ENCODE data around the gene GPR176.

Gene GPR176

DNA sequence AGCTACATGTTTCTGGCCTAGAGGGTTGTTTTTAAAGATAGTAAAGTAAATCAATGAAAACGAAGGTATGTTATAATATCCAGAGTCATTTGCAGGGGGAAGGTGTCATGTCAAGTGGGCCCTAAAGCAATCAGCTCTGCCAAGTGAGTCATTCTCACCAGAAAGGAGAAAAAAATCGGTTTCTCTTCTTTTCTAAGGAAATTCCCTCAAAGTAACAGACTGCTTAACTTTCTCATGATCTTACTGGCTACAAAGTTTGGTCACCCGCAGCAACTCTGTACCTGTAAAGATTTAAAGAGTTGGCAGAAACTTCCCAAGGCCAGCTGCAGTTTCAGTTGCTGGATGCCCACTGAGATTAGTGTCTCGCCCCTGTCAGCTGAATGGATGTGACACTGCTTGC, 132.0 kb downstream of the GPR176 start:
- Histone ChIP-seq H3K23ac (ENCODE audit: low read length in 2 of 2) (no peak overlapping the region), H2AFZ (ENCODE audit: low read depth, low read length) (no peak overlapping the region), H3K4me2 (ENCODE audit: low read length, poor library complexity, severe bottlenecking) (peak overlapping the region; percentile 14), H3K18ac (ENCODE audit: low read depth in 1 of 2, low read length in 2 of 2) (no peak overlapping the region), H2BK120ac (ENCODE audit: low read depth, low read length) (peak overlapping the region; percentile 27), H3K27ac (ENCODE audit: low read length, poor library complexity, severe bottlenecking) (peak overlapping the region; percentile 73), H2AK5ac (ENCODE audit: low read length, severe bottlenecking) (peak overlapping the region; percentile 44), H3K4ac (ENCODE audit: low read depth in 1 of 2, low read length in 2 of 2) (peak overlapping the region in 1 of 2 experiments; percentile 13), H2BK12ac (ENCODE audit: low read length in 2 of 2) (no peak overlapping the region), H3K9ac (ENCODE audit: low read length) (peak overlapping the region; percentile 20), H4K8ac (ENCODE audit: low read length) (peak overlapping the region; percentile 7), H3K4me3 (ENCODE audit: insufficient read depth in 1 of 2, low read depth in 1 of 2, low read length in 2 of 2) (no peak overlapping the region), H2BK15ac (ENCODE audit: low read depth, poor library complexity, severe bottlenecking) (no peak overlapping the region), H3K14ac (ENCODE audit: low read length in 2 of 2) (peak overlapping the region in 1 of 2 experiments; percentile 3), H3K4me1 (ENCODE audit: control insufficient read depth, insufficient read depth, low read depth, low read length) (peaks cover 11% of the 10 kb centered on the region), H3K79me1 (replicated peaks; ENCODE audit: low read length, poor library complexity, severe bottlenecking) (peaks cover 8% of the 10 kb centered on the region), H4K91ac (ENCODE audit: low read length) (no peak overlapping the region), H3K27me3 (ENCODE audit: control insufficient read depth in 1 of 2, insufficient read depth in 1 of 2, low read length in 2 of 2) (no peaks in the 10 kb centered on the region), H3K9me3 (ENCODE audit: control insufficient read depth, low read length) (no peaks in the 10 kb centered on the region), H2BK5ac (ENCODE audit: low read depth, low read length, poor library complexity, severe bottlenecking) (no peak overlapping the region), H3K36me3 (ENCODE audit: control insufficient read depth in 1 of 2, insufficient read depth in 2 of 2, low read depth in 1 of 2, low read length in 2 of 2) (no peaks in the 10 kb centered on the region)
- WGBS: 61% methylated on average over 4 of the region's 4 CpGs
- DNase-seq: peak; percentile 74

DNA sequence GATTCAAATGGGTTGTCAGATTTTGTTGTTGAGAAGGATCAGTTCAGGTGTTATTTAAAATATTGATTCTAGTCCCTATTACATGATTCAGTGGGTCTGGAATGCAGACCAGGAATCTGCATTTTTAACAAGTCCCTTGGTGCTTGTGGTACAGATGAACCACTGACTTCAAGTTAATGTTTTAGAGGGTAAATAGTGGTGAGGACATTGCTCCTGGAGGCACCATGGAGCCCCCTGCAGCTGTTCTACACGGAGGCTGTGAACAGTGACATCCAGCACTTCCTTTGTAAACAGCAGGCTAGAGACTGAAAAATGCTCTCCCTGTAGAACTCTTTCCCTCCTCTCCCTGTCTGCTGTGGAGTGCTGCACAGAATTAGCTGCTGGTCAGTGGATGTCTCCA, 132.6 kb downstream of the GPR176 start:
- H3K9me3 ChIP-seq (ENCODE audit: control insufficient read depth, low read length): no peaks in the 10 kb centered on the region
- H2AK5ac ChIP-seq (ENCODE audit: low read length, severe bottlenecking): no peak overlapping the region
- no peak overlapping the region for H3K18ac ChIP-seq (ENCODE audit: low read depth in 1 of 2, low read length in 2 of 2)
- 0% methylated on average over 1 of the region's 1 CpG for WGBS
- H3K14ac ChIP-seq (ENCODE audit: low read length in 2 of 2): no peak overlapping the region
- H3K4me2 ChIP-seq (ENCODE audit: low read length, poor library complexity, severe bottlenecking): peak overlapping the region; percentile 27
- H3K9ac ChIP-seq (ENCODE audit: low read length): peak overlapping the region; percentile 14
- H3K36me3 ChIP-seq (ENCODE audit: control insufficient read depth in 1 of 2, insufficient read depth in 2 of 2, low read depth in 1 of 2, low read length in 2 of 2): no peaks in the 10 kb centered on the region
- no peaks in the 10 kb centered on the region for H3K27me3 ChIP-seq (ENCODE audit: control insufficient read depth in 1 of 2, insufficient read depth in 1 of 2, low read length in 2 of 2)
- no peak overlapping the region for H2BK12ac ChIP-seq (ENCODE audit: low read length in 2 of 2)
- no peak overlapping the region for H3K4ac ChIP-seq (ENCODE audit: low read depth in 1 of 2, low read length in 2 of 2)
- H2BK5ac ChIP-seq (ENCODE audit: low read depth, low read length, poor library complexity, severe bottlenecking): no peak overlapping the region
- no peak overlapping the region for H4K91ac ChIP-seq (ENCODE audit: low read length)
- peaks cover 11% of the 10 kb centered on the region for H3K4me1 ChIP-seq (ENCODE audit: control insufficient read depth, insufficient read depth, low read depth, low read length)
- H3K4me3 ChIP-seq (ENCODE audit: insufficient read depth in 1 of 2, low read depth in 1 of 2, low read length in 2 of 2): no peak overlapping the region
- peak; percentile 37 for DNase-seq
- no peak overlapping the region for H2BK15ac ChIP-seq (ENCODE audit: low read depth, poor library complexity, severe bottlenecking)
- no peak overlapping the region for H2AFZ ChIP-seq (ENCODE audit: low read depth, low read length)
- peaks cover 8% of the 10 kb centered on the region for H3K79me1 ChIP-seq (replicated peaks; ENCODE audit: low read length, poor library complexity, severe bottlenecking)
- H2BK120ac ChIP-seq (ENCODE audit: low read depth, low read length): no peak overlapping the region
- H3K27ac ChIP-seq (ENCODE audit: low read length, poor library complexity, severe bottlenecking): peak overlapping the region; percentile 73
- H4K8ac ChIP-seq (ENCODE audit: low read length): no peak overlapping the region
- H3K23ac ChIP-seq (ENCODE audit: low read length in 2 of 2): no peak overlapping the region

DNA sequence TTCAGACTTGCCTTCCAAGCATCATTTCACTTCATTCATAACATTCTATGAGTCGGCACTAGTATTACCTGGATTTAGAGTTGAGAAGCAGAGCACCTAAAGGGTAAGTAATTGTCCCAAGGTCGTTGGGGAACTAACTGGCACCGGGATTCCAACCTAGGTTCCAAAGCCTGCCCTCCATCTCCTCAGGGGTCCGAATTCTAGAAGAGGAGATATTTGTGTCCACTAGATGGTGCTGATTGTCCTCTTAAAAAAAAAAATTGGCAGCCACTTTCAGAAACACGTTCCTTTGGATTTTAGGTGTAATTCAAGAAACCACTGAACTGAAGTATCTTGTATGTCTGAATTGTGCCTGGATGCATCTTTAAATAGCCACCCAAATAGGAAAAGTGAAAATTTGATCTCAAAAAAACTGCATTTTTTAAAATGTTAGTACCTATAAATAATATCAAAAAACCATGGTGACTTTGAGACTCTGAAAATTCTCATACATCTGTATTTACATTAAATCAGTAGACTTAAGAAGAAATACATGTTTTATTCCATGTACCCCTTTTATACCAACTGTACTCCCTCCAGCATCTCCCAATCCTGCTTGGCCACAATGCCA, 133.5 kb downstream of the GPR176 start:
- Histone ChIP-seq H3K27ac (ENCODE audit: low read length, poor library complexity, severe bottlenecking) (peak overlapping the region; percentile 9), H2BK12ac (ENCODE audit: low read length in 2 of 2) (no peak overlapping the region), H3K27me3 (ENCODE audit: control insufficient read depth in 1 of 2, insufficient read depth in 1 of 2, low read length in 2 of 2) (no peaks in the 10 kb centered on the region), H2BK15ac (ENCODE audit: low read depth, poor library complexity, severe bottlenecking) (no peak overlapping the region), H3K18ac (ENCODE audit: low read depth in 1 of 2, low read length in 2 of 2) (no peak overlapping the region), H4K8ac (ENCODE audit: low read length) (no peak overlapping the region), H2AFZ (ENCODE audit: low read depth, low read length) (no peak overlapping the region), H3K4me2 (ENCODE audit: low read length, poor library complexity, severe bottlenecking) (no peak overlapping the region), H3K9ac (ENCODE audit: low read length) (no peak overlapping the region), H2AK5ac (ENCODE audit: low read length, severe bottlenecking) (no peak overlapping the region), H3K79me1 (replicated peaks; ENCODE audit: low read length, poor library complexity, severe bottlenecking) (peaks cover 8% of the 10 kb centered on the region), H4K91ac (ENCODE audit: low read length) (no peak overlapping the region), H3K36me3 (ENCODE audit: control insufficient read depth in 1 of 2, insufficient read depth in 2 of 2, low read depth in 1 of 2, low read length in 2 of 2) (no peaks in the 10 kb centered on the region), H3K9me3 (ENCODE audit: control insufficient read depth, low read length) (no peaks in the 10 kb centered on the region), H3K23ac (ENCODE audit: low read length in 2 of 2) (no peak overlapping the region), H3K4me1 (ENCODE audit: control insufficient read depth, insufficient read depth, low read depth, low read length) (peaks cover 9% of the 10 kb centered on the region), H3K4ac (ENCODE audit: low read depth in 1 of 2, low read length in 2 of 2) (no peak overlapping the region), H3K4me3 (ENCODE audit: insufficient read depth in 1 of 2, low read depth in 1 of 2, low read length in 2 of 2) (no peak overlapping the region), H3K14ac (ENCODE audit: low read length in 2 of 2) (no peak overlapping the region), H2BK5ac (ENCODE audit: low read depth, low read length, poor library complexity, severe bottlenecking) (no peak overlapping the region), H2BK120ac (ENCODE audit: low read depth, low read length) (no peak overlapping the region)
- DNase-seq: peak; percentile 73
- WGBS: 7% methylated on average over 5 of the region's 5 CpGs

DNA sequence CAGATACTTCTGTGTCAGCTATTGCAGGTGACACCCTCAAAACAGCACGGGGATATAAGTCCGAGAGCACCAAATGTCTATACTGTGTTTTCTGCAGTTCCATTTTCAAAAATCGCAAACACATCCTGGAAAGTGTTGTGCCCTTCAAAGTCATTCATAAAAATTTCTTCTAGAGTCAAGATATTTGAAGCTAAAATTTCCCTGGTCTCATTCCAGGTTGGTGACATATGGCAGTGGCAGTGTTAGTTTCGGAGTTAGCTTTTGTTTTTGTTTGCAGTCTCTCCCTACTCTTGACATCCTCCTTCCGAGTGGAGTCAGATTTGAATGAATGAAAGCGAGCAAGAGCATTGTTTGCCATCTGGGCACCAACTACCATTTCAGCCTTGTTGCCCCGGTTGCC, 134.2 kb downstream of the GPR176 start:
- H3K27me3 ChIP-seq (ENCODE audit: control insufficient read depth in 1 of 2, insufficient read depth in 1 of 2, low read length in 2 of 2): no peaks in the 10 kb centered on the region
- H4K8ac ChIP-seq (ENCODE audit: low read length): no peak overlapping the region
- H3K79me1 ChIP-seq (replicated peaks; ENCODE audit: low read length, poor library complexity, severe bottlenecking): peaks cover 8% of the 10 kb centered on the region
- H3K27ac ChIP-seq (ENCODE audit: low read length, poor library complexity, severe bottlenecking): peak overlapping the region; percentile 22
- H3K9ac ChIP-seq (ENCODE audit: low read length): no peak overlapping the region
- H3K4ac ChIP-seq (ENCODE audit: low read depth in 1 of 2, low read length in 2 of 2): no peak overlapping the region
- H3K9me3 ChIP-seq (ENCODE audit: control insufficient read depth, low read length): no peaks in the 10 kb centered on the region
- no peak overlapping the region for H2AFZ ChIP-seq (ENCODE audit: low read depth, low read length)
- no peak overlapping the region for H2AK5ac ChIP-seq (ENCODE audit: low read length, severe bottlenecking)
- no peak overlapping the region for H3K4me3 ChIP-seq (ENCODE audit: insufficient read depth in 1 of 2, low read depth in 1 of 2, low read length in 2 of 2)
- H3K23ac ChIP-seq (ENCODE audit: low read length in 2 of 2): no peak overlapping the region
- no peaks in the 10 kb centered on the region for H3K36me3 ChIP-seq (ENCODE audit: control insufficient read depth in 1 of 2, insufficient read depth in 2 of 2, low read depth in 1 of 2, low read length in 2 of 2)
- H2BK120ac ChIP-seq (ENCODE audit: low read depth, low read length): no peak overlapping the region
- H2BK15ac ChIP-seq (ENCODE audit: low read depth, poor library complexity, severe bottlenecking): no peak overlapping the region
- peak overlapping the region; percentile 27 for H3K4me2 ChIP-seq (ENCODE audit: low read length, poor library complexity, severe bottlenecking)
- H2BK12ac ChIP-seq (ENCODE audit: low read length in 2 of 2): no peak overlapping the region
- no peak overlapping the region for H3K14ac ChIP-seq (ENCODE audit: low read length in 2 of 2)
- peaks cover 9% of the 10 kb centered on the region for H3K4me1 ChIP-seq (ENCODE audit: control insufficient read depth, insufficient read depth, low read depth, low read length)
- H4K91ac ChIP-seq (ENCODE audit: low read length): no peak overlapping the region
- no peak overlapping the region for H3K18ac ChIP-seq (ENCODE audit: low read depth in 1 of 2, low read length in 2 of 2)
- 92% methylated on average over 5 of the region's 7 CpGs for WGBS
- no peak for DNase-seq
- H2BK5ac ChIP-seq (ENCODE audit: low read depth, low read length, poor library complexity, severe bottlenecking): no peak overlapping the region

All from mesenchymal stem cell (in vitro differentiated cells and primary cell).